ENCODE results near the gene CFAP68. TPM values are rescaled to one million over a fixed set of nuclear protein-coding genes. Genes with fewer than 3 reads are reported as not detected.

CFAP68 gene
- total RNA-seq, 1 experiment from 2014 or later, result 23.4 TPM

DNA sequence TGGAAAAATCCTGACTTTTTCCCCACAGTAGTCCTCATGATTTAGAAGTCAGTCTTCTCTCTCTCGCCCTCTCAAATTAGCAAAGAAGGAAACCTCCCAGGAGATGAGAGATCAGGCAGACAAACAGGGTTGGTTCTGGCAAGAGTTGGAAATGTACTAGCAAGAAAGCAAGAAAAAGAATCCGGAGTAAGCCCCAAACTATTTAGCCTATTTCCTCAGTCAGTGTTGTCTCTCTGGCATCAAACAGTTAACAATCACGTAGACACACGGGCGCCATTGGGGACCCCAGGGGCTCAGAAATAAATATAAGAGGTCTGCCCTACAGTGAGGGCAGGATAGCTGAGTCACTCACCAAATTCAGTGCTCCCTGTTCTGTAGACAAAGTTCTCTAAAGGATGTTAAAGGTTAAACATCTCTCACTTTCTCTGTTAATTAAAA, 44.0 kb downstream of the CFAP68 start:
- Histone ChIP-seq H2BK5ac (ENCODE audit: insufficient read length, low read length) (no peak overlapping the region), H3K4me2 (ENCODE audit: insufficient read depth, insufficient read length, low read length) (no peak overlapping the region), H2AFZ (ENCODE audit: low read length) (peak overlapping the region; percentile 12), H3K27ac (ENCODE audit: insufficient read length, low read depth, low read length) (no peak overlapping the region), H3K27me3 (ENCODE audit: insufficient read depth, low read length) (no peaks in the 10 kb centered on the region), H3K18ac (ENCODE audit: insufficient read length, low read depth, low read length) (no peak overlapping the region), H3K9ac (ENCODE audit: extremely low read depth, insufficient read length, low read length) (peak overlapping the region; percentile 13), H3K79me2 (ENCODE audit: insufficient read depth, low read length) (no peaks in the 10 kb centered on the region), H2BK12ac (ENCODE audit: insufficient read length, low read depth, low read length) (no peak overlapping the region), H4K91ac (ENCODE audit: insufficient read length, low read depth, low read length) (no peak overlapping the region), H3K4ac (ENCODE audit: low read depth, low read length) (no peak overlapping the region), H3T11ph (ENCODE audit: low read length) (no peak overlapping the region), H4K5ac (ENCODE audit: insufficient read length, low read depth, low read length) (no peak overlapping the region), H2AK5ac (ENCODE audit: insufficient read length, low read length) (no peak overlapping the region), H3K9me3 (ENCODE audit: control insufficient read depth, low read depth, low read length) (no peaks in the 10 kb centered on the region), H2BK20ac (ENCODE audit: low read depth, low read length, poor library complexity, severe bottlenecking) (no peak overlapping the region), H2BK120ac (ENCODE audit: low read depth, low read length, poor library complexity, severe bottlenecking) (no peak overlapping the region), H3K4me1 (ENCODE audit: insufficient read depth, low read length) (peaks cover 3% of the 10 kb centered on the region; the same call in 1 of the 2 replicates), H3K23ac (ENCODE audit: insufficient read length, low read depth, low read length) (no peak overlapping the region), H3K56ac (ENCODE audit: insufficient read length, low read depth, low read length) (no peak overlapping the region), H3K79me1 (ENCODE audit: insufficient read depth, low read depth, low read length, poor library complexity, severe bottlenecking) (no peaks in the 10 kb centered on the region), H4K20me1 (ENCODE audit: control insufficient read depth, insufficient read depth, insufficient read length) (no peaks in the 10 kb centered on the region), H4K8ac (replicated peaks; ENCODE audit: insufficient read length, low read depth, low read length) (no peak overlapping the region), H3K14ac (ENCODE audit: insufficient read depth, low read length) (no peak overlapping the region; the same call in 1 of the 2 replicates), H3K23me2 (ENCODE audit: insufficient read length, low read depth, low read length, poor library complexity, severe bottlenecking) (peaks cover 5% of the 10 kb centered on the region), H2BK15ac (ENCODE audit: low read depth, low read length) (no peak overlapping the region)
- Mint-ChIP-seq H3K36me3 (ENCODE audit: insufficient read depth in 1 of 3, low read depth in 3 of 3) (no peaks in the 10 kb centered on the region), H3K4me3 (no peak overlapping the region), H3K9me3 (no peaks in the 10 kb centered on the region), H3K27me3 (ENCODE audit: low read depth) (no peaks in the 10 kb centered on the region), H3K27ac (peak overlapping the region in 2 of 3 experiments; percentile 37 to 88; a peak in 3 of 7 replicates), H3K4me1 (peaks cover 36 to 40% of the 10 kb centered on the region in 2 experiments)
- no CpG with 5 or more reads among the region's 5 CpGs for WGBS (ENCODE audit: extremely low coverage, insufficient read length, low lambda C conversion rate)
- TF ChIP-seq, protein P1, sequence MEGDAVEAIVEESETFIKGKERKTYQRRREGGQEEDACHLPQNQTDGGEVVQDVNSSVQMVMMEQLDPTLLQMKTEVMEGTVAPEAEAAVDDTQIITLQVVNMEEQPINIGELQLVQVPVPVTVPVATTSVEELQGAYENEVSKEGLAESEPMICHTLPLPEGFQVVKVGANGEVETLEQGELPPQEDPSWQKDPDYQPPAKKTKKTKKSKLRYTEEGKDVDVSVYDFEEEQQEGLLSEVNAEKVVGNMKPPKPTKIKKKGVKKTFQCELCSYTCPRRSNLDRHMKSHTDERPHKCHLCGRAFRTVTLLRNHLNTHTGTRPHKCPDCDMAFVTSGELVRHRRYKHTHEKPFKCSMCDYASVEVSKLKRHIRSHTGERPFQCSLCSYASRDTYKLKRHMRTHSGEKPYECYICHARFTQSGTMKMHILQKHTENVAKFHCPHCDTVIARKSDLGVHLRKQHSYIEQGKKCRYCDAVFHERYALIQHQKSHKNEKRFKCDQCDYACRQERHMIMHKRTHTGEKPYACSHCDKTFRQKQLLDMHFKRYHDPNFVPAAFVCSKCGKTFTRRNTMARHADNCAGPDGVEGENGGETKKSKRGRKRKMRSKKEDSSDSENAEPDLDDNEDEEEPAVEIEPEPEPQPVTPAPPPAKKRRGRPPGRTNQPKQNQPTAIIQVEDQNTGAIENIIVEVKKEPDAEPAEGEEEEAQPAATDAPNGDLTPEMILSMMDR (conservative IDR thresholded peaks at IDR 0.05), result no peak
- DNase-seq, result no peak

All from H9 (cell line).